Head of caudate nucleus (tissue), 42 donors: ENCODE measurements around the gene SYNE1.

Experiments used
- DNase-seq, 42 donors: peaks; one replicate each; pipeline versions ENCODE4 v3.0.0 to v3.0.0-alpha.2; 2020 to 2021; ENCODE audit warnings: mixed read lengths in 7 of 42
- intact Hi-C: fragments of 100-400 bp; cut with DNase I; formaldehyde crosslinking; loops from one replicate; pipeline ENCODE4 v1.15.0; 2022

The SYNE1 gene

DNA sequence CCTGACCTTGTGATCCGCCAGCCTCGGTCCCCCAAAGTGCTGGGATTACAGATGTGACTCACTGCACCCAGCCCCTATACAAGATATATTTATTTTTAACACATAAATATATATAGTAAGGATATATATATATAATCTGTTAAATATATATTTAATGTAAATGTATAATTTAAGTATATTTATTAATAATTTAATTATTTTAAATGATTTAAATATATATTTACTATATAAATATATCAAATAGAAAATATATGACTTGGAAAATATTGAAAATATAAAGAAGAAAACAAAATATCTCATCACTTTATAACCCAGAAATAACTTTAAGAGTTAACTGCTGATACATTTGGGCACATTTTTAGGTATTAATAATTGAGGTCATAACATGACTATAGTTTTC, 324.7 kb downstream of the SYNE1 start:
- intact Hi-C loops = no loop called here
- DNase-seq = no peak

DNA sequence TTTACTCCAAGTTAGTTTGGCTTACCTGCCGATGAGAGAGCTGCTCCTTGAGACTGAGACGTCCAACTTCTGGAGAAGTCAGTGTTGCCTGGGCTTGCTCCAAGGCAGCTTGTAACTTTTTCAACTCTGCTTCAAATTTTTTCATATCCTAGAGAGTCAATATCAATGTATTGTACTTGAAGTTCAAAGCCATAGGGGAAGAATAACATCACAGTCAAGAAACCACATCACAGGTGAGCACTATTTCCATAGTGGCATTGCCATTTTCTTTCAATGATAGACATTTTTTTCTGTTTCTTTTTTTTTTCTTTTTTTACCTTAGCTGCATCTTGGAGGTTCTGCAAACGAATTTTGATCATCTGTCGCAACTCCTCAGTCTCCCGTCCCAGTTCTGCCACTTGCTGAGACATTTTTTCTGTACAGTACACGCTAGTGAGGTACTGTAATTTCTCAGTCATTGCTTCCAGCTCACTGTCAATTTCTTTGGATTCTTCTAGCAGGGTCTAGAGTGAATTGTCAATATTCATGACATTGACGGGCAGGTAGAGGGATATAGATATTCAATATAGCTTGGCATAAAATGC, 326.7 kb downstream of the SYNE1 start:
- DNase-seq = peak in 15 of 42 donors; percentile 20 to 70 (median 51)
- intact Hi-C loops = no loop called here

GRCh38 chr6:152309648-152310047, 327.5 kb downstream of the SYNE1 start:
- DNase-seq = peak in 39 of 42 donors; percentile 13 to 90 (median 55)
- intact Hi-C loops = no loop called here

DNA sequence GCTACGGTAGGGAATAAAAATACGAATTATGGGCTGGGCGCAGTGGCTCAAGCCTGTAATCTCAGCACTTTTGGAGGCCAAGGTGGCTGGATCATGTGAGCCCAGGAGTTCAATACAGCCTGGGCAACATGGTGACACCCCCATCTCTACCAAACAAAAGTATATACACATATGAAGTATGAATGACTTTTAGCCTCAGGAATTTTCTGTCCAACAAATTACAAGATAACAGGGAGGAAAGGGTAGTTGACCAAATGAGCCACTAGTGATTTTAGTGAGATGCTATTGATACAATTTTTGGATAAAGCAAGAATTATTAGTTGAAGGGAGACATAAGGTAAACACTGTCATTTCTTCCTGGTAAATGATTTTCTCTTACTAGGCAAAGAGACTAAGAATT, 328.2 kb downstream of the SYNE1 start:
- intact Hi-C loops = no loop called here
- DNase-seq = no peak

DNA sequence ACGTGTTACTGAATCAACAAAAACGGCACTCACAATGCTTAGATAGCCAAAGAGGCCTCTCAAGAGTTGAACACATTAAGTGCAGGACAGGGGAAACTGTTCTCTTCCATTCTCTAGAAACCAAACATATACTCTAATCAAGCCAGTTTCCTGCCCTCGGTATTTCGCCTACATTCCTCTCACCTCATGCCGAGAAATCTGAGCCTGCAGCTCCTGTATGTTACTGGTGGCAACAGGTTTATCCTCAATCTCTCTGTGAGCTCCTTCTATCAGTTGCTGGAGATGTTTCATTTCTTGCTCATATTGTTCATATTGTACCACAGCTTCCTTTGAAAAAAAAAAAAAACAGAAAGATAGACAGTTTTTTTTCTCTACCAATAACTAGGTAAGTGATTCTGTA, 328.9 kb downstream of the SYNE1 start:
- DNase-seq = peak in 2 of 42 donors; percentile 43 to 50
- intact Hi-C loops = no loop called here

GRCh38 chr6:152305672-152306071, 331.5 kb downstream of the SYNE1 start:
- intact Hi-C loops = no loop called here
- no peak for DNase-seq

GRCh38 chr6:152301765-152302568, 335.2 kb downstream of the SYNE1 start:
- intact Hi-C loops = no loop called here
- peak; percentile 82 to 97 (median 92) for DNase-seq

DNA sequence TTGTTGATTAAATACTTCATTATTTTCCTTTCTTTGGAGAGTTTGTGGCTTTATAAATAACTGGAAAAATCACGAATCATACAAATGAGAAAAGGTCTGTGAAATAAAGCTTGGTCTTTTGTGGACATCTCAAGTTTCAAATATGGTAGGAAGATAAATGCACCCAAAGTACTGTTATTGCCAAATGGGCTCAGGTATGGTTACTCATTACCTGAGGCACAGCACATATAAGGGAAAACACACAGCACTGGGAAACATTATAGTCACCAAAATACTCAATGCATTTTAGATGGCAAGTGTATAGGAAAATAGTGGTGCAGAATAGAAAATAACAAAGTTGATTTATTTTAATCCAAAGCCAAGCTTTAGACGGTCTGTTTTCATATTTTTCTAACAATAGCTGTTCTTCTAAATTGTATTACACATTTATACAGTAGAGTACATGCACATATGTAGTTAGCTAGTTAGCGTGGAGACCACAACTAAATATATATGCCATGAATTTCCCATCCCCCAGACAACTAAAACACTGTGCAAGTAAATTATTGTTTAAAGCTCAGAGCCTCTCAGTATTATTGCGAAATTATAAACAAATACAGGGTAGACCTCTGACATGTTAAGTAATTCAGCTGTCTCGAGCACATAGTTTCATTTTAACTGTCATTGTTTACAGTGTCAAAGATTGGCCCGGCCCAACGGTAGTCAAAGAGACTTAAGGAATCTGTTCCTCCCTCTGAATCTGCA, 336.0 kb downstream of the SYNE1 start:
- intact Hi-C loops = no loop called here
- DNase-seq = no peak

- intact Hi-C loops = no loop called here
- DNase-seq = peak in 3 of 42 donors; percentile 22 to 39 (median 24)
Measured at GRCh38 chr6:152300517-152300916, 336.6 kb downstream of the SYNE1 start.

DNA sequence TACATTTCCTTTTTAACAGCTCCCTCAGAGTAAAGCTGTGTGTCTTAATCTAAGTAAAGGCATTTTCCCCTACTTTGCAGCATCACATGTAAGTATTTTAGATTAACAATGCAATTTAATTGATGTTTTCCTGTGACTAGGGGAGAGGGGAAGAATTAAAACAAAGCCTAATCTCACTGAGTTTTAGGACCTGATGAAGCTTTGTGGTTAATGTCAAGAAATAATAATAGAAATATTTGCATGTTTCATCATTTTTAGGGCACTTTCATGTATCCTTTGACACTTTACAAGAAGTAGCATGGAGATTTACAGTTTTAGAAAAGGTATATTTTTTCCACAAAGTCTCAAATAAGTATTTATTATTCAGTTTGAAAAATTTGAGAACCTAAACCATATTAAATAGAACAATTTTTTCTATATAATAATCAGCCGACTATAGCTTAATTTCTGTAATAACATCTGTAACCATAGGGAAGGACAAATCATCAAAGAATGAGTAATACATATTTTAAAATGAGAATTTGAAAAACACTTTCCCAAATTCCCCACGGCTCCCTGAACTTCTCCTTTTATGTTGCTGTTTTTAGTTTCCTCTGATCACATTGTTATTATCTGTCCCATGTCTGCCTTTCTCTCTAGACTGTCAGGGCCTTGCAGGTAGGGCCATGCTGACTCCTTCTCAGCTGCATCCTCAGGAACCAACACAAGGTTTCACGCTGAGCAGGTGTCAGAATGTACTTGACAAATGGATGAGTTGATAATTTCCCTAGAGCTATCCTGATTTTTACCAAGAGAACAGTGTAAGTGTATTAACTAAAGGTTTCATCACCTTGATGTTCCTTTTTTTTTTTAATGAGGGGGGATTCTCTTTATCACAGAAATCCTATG, 338.1 kb downstream of the SYNE1 start:
- intact Hi-C loops = no loop called here
- peak in 7 of 42 donors; percentile 16 to 63 (median 38) for DNase-seq

- intact Hi-C loops = no loop called here
- peak in 2 of 42 donors; percentile 37 to 45 for DNase-seq
Measured at GRCh38 chr6:152298055-152298647, 339.0 kb downstream of the SYNE1 start.

GRCh38 chr6:152296648-152297376, 340.4 kb downstream of the SYNE1 start:
- intact Hi-C loops = no loop called here
- no peak for DNase-seq

- DNase-seq = no peak
- intact Hi-C loops = no loop called here
Measured at GRCh38 chr6:152295920-152296319, 341.2 kb downstream of the SYNE1 start.

GRCh38 chr6:152295346-152295745, 341.8 kb downstream of the SYNE1 start:
- no peak for DNase-seq
- intact Hi-C loops = no loop called here

DNA sequence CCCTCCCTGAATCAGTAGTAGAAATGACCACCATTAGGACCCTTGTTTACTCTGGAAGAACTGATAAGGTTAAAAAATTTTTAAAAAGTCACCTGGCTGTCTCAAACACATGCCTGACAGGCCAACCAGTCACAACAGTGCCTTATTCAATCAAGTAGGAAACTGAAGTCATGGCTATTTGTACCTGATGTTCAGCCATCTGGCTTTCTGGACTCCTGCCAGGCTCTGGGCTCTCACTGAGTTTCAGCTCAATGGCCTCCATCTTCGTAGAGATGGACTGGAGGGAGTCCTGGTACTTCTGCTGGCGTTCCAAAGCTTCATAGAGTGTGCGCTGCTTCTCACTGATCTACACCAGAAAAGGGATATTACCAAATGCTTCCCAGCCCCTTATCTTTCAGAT, 343.8 kb downstream of the SYNE1 start:
- intact Hi-C loops = no loop called here
- DNase-seq = peak in 1 of 42 donors; percentile 17

- intact Hi-C loops = no loop called here
- no peak for DNase-seq
Measured at GRCh38 chr6:152292555-152292954, 344.6 kb downstream of the SYNE1 start.

- intact Hi-C loops = no loop called here
Measured at GRCh38 chr6:152290693-152291092, 346.5 kb downstream of the SYNE1 start.

DNA sequence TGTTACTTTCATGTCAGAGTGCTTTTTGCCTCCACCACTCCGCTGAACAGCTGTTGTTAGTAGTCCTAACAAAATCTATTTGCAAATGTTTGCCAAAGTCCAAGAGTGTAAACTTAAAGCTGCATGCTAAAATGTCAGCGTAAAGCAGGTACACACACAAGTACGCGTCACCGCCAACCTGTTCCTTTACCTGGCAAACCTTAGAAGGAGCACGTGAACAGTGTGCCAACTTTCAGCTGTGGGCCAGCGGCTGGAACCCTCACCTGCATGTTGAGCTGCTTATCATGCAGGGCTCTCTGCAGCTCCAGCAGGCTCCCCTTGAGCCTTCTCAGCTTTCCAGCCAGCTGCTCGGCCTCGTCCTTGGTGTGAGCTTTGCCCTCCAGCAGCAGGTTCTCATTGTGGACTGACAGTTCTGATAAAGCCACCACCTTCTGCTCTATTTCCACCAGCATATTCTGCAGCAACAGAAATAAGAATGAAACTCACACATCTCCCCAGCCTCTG, 359.3 kb downstream of the SYNE1 start:
- intact Hi-C loops = no loop called here

More at GRCh38 chr6:152290693-152291092, 346.5 kb downstream of the SYNE1 start:
- DNase-seq = peak in 11 of 42 donors; percentile 31 to 69 (median 48)

More for the DNA sequence above, 359.3 kb downstream of the SYNE1 start:
- no peak for DNase-seq
